ENCODE results near the gene GAGE10.

DNA sequence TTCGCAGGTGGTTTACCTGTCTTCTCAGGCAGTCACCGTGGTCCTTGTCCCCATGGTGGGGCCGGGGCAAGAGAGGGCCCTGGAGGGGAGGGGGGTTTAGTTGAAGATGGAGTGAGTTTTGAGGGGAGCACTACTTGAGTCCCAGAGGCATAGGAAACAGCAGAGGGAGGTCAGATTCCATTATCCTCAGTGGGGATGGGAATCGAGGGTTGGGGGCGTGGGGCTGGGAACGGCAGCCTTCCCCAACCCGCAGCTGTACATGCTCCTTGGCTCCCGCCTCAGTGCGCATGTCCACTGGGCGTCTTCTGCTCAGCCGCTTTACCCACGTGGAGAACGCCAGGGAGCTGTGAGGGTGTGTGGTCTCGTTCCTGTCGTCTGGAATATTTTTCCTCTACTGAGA, at the start of gene GAGE10:
- TF ChIP-seq CEBPB (IDR thresholded peaks at IDR 0.05; ENCODE audit: low read depth, low read length) (no peak), RCOR1 (IDR thresholded peaks at IDR 0.05; ENCODE audit: insufficient replicate concordance, low read length) (no peak), POLR2A (IDR thresholded peaks at IDR 0.05; ENCODE audit: low read depth, low read length) (no peak), MXI1 (IDR thresholded peaks at IDR 0.05; ENCODE audit: borderline replicate concordance, low read depth, low read length) (no peak), MAZ (IDR thresholded peaks at IDR 0.05; ENCODE audit: borderline replicate concordance, low read depth, low read length) (no peak), FOS (IDR thresholded peaks at IDR 0.05; ENCODE audit: low read depth, low read length) (no peak), RAD21 (IDR thresholded peaks at IDR 0.05; ENCODE audit: low read length) (no peak), CHD1 (IDR thresholded peaks at IDR 0.05; ENCODE audit: low read depth, low read length) (no peak), RFX5 (IDR thresholded peaks at IDR 0.05; ENCODE audit: low read depth, low read length) (no peak), BHLHE40 (IDR thresholded peaks at IDR 0.05; ENCODE audit: low read depth, low read length) (no peak), NFE2L2 (IDR thresholded peaks at IDR 0.05; ENCODE audit: low read depth, low read length) (no peak)
- TF ChIP-seq, protein P1, sequence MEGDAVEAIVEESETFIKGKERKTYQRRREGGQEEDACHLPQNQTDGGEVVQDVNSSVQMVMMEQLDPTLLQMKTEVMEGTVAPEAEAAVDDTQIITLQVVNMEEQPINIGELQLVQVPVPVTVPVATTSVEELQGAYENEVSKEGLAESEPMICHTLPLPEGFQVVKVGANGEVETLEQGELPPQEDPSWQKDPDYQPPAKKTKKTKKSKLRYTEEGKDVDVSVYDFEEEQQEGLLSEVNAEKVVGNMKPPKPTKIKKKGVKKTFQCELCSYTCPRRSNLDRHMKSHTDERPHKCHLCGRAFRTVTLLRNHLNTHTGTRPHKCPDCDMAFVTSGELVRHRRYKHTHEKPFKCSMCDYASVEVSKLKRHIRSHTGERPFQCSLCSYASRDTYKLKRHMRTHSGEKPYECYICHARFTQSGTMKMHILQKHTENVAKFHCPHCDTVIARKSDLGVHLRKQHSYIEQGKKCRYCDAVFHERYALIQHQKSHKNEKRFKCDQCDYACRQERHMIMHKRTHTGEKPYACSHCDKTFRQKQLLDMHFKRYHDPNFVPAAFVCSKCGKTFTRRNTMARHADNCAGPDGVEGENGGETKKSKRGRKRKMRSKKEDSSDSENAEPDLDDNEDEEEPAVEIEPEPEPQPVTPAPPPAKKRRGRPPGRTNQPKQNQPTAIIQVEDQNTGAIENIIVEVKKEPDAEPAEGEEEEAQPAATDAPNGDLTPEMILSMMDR (conservative IDR thresholded peaks at IDR 0.05; ENCODE audit: low read depth, low read length), result no peak
- TF ChIP-seq, protein P2, sequence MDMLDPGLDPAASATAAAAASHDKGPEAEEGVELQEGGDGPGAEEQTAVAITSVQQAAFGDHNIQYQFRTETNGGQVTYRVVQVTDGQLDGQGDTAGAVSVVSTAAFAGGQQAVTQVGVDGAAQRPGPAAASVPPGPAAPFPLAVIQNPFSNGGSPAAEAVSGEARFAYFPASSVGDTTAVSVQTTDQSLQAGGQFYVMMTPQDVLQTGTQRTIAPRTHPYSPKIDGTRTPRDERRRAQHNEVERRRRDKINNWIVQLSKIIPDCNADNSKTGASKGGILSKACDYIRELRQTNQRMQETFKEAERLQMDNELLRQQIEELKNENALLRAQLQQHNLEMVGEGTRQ (IDR thresholded peaks at IDR 0.05; ENCODE audit: low read depth, low read length), result no peak
- TF ChIP-seq, protein P3, sequence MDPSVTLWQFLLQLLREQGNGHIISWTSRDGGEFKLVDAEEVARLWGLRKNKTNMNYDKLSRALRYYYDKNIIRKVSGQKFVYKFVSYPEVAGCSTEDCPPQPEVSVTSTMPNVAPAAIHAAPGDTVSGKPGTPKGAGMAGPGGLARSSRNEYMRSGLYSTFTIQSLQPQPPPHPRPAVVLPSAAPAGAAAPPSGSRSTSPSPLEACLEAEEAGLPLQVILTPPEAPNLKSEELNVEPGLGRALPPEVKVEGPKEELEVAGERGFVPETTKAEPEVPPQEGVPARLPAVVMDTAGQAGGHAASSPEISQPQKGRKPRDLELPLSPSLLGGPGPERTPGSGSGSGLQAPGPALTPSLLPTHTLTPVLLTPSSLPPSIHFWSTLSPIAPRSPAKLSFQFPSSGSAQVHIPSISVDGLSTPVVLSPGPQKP (IDR thresholded peaks at IDR 0.05; ENCODE audit: borderline replicate concordance, low read depth, low read length), result no peak

All from IMR-90 (cell line).